ENCODE results near the gene TLE4.
"Not testable (repeated sequence)": the region's sequence is repeated elsewhere in the genome, so short reads cannot be mapped to it uniquely, and the experiment has no call there.

TLE4 gene

DNA sequence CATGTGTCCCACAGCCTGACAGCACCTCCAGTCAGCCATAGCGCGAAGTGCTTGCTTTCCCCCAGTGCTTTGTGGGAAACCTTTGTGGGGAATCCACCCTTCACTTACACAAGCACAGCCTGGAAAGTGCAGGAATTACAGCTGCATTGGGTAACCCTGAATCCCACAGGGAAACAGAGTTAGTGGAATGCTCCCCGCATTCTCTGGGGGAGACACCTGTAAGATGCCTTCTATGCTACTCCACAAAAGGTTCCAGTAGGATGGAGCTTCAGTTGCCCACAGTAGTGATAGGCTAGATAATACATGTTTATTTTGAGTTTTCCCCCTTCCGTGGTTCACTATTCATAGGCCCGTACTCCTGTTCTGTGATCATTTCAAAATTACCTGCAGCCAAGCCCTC is 60.3 kb downstream of the TLE4 start:
- DNase-seq (ENCODE audit: extremely low read depth, low read depth) = no peak
- TF ChIP-seq, protein P1, sequence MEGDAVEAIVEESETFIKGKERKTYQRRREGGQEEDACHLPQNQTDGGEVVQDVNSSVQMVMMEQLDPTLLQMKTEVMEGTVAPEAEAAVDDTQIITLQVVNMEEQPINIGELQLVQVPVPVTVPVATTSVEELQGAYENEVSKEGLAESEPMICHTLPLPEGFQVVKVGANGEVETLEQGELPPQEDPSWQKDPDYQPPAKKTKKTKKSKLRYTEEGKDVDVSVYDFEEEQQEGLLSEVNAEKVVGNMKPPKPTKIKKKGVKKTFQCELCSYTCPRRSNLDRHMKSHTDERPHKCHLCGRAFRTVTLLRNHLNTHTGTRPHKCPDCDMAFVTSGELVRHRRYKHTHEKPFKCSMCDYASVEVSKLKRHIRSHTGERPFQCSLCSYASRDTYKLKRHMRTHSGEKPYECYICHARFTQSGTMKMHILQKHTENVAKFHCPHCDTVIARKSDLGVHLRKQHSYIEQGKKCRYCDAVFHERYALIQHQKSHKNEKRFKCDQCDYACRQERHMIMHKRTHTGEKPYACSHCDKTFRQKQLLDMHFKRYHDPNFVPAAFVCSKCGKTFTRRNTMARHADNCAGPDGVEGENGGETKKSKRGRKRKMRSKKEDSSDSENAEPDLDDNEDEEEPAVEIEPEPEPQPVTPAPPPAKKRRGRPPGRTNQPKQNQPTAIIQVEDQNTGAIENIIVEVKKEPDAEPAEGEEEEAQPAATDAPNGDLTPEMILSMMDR (IDR thresholded peaks at IDR 0.05; ENCODE audit: low read depth, low read length, missing control alignments) = no peak
- no peak overlapping the region for H3K4me3 ChIP-seq (replicated peaks; ENCODE audit: low read depth, low read length)

DNA sequence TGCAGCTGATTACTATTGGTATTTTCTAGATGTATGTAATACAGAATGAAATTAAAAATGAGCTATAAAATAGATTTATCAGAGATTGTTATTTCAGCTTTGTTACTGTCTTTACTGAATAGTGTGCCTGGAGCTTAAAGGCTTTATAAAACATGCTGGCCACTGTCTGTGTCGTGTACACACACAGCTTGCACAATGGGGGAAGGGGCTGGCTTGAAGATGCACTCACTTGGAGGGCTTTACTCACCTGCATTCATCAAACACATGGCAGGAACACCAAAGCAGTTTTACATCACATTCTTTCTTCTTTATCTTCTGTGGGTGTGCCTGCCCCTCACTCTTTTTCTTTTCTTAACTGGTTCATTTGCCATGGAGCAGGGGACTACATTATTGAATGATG is 60.9 kb downstream of the TLE4 start:
- no peak for DNase-seq (ENCODE audit: extremely low read depth, low read depth)
- H3K4me3 ChIP-seq (replicated peaks; ENCODE audit: low read depth, low read length) = no peak overlapping the region
- TF ChIP-seq, protein P1 (IDR thresholded peaks at IDR 0.05; ENCODE audit: low read depth, low read length, missing control alignments) = no peak

DNA sequence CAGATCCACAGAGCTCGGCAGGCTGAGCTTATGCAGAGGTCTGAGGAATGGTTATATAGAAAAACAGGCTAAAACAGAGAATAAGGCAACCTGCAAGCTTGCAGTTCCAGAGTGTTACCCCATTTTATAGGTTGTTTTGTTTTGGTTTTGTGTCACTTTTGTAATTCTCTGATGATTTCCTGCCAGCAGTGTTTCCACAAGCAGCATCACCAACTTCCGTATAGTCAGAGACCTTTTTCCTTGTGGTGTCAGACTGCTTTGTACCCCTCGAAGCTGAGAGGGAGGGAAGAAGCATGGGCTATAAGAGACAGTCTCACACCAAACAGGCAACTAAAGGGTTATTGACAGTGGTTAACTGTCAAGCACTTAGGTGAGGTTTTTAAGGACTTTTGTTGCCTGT is 61.8 kb downstream of the TLE4 start:
- TF ChIP-seq, protein P1 (IDR thresholded peaks at IDR 0.05; ENCODE audit: low read depth, low read length, missing control alignments) = no peak
- no peak for DNase-seq (ENCODE audit: extremely low read depth, low read depth)
- no peak overlapping the region for H3K4me3 ChIP-seq (replicated peaks; ENCODE audit: low read depth, low read length)

DNA sequence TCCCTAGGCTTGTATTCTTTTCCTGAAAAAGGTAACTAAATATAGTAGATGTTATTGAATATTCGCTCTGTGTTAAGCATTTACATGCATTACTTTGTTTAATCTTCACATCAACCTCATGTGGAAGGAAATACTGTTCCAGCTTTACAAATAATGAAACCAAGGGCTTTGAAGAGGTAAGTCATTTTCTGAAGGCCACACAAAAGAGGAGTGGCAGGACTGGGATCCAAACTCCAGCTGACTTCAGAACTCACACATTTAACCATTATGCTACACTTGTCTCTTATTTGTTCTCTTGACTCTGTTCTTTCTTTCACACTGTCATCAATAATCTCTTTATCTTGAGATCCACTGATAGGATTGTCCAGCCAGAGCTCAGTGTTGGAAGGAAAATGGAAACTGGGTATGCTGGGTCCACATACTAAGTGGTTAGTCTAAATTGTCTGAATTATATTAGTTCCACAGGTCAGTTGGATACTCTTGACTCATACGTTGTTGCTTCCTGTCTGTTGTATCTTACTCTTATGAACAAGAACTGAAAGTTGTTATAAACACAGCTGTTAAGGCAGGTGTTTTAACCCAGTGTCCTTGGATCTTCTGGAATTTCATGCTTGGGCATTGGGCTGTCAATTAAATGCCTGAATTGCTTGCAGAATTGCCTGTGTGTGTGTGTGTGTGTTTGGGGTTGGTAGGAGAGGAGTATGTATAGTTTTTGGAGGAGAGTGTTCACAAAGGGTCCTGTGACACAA is 65.6 kb downstream of the TLE4 start:
- H3K4me3 ChIP-seq (replicated peaks; ENCODE audit: low read depth, low read length) = no peak overlapping the region
- TF ChIP-seq, protein P1 (IDR thresholded peaks at IDR 0.05; ENCODE audit: low read depth, low read length, missing control alignments) = no peak
- no peak for DNase-seq (ENCODE audit: extremely low read depth, low read depth)

DNA sequence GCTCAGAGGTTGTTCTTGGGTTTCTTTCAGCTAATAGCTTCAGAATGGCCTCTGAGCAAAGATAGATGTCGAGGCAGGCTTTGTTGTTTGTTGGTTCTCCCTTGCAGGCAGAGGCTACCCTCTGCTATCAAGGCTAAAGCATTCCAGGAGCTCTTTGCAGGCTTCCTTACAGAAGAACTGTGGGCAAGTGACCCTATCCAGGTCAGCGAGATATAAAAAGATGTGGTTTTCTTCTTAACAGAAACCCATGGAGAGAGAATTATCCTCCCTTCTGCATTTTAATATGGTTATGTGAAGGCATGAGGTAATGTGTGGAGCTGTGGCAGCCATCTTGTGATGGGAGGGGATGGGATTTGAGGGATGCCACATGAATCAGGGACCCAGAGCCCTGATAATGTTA is 67.0 kb downstream of the TLE4 start:
- no peak overlapping the region for H3K4me3 ChIP-seq (replicated peaks; ENCODE audit: low read depth, low read length)
- TF ChIP-seq, protein P1 (IDR thresholded peaks at IDR 0.05; ENCODE audit: low read depth, low read length, missing control alignments) = no peak
- no peak for DNase-seq (ENCODE audit: extremely low read depth, low read depth)

DNA sequence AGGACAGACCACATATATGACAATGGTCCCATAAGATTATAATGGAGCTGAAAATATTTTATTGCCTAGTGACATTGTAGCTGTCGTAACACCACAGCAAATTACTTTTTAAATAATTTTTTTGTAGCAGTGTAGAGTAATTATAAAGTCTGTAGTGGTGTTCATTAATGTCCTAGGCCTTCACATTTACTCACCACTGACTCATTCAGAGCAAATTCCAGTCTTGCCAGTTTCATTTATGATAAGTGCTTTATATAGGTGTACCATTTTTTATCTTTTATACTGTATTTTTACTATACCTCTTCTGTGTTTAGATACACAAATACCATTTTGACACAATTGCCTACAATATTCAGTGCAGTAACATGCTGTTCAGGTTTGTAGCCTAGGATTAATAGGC is 67.6 kb downstream of the TLE4 start:
- no peak for DNase-seq (ENCODE audit: extremely low read depth, low read depth)
- TF ChIP-seq, protein P1 (IDR thresholded peaks at IDR 0.05; ENCODE audit: low read depth, low read length, missing control alignments) = no peak
- H3K4me3 ChIP-seq (replicated peaks; ENCODE audit: low read depth, low read length) = no peak overlapping the region

DNA sequence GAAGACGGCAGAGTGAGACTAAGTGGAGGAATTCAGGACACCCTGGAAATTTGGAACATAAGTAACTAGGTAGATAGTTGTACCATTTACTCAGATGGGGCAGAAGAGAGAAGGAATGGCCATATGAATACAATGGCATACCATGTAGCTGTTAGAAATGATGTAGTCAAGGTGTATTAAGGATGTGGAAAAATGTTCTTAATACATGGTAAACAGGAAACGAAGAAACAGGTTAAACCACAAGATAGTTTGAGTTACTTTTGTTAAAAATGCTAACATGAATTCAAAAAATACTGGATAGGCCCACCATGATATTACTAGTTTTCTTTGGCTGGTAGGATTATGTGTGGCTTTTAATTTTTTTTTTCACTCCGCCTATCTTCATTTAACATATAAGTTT is 68.3 kb downstream of the TLE4 start:
- H3K4me3 ChIP-seq (replicated peaks; ENCODE audit: low read depth, low read length); DNase-seq (ENCODE audit: extremely low read depth, low read depth): not testable (repeated sequence)

All from HFF-Myc (cell line).